ENCODE measurements around the gene CITED1.
"Not testable (repeated sequence)": the region's sequence is repeated elsewhere in the genome, so short reads cannot be mapped to it uniquely, and the experiment has no call there.

Gene CITED1

DNA sequence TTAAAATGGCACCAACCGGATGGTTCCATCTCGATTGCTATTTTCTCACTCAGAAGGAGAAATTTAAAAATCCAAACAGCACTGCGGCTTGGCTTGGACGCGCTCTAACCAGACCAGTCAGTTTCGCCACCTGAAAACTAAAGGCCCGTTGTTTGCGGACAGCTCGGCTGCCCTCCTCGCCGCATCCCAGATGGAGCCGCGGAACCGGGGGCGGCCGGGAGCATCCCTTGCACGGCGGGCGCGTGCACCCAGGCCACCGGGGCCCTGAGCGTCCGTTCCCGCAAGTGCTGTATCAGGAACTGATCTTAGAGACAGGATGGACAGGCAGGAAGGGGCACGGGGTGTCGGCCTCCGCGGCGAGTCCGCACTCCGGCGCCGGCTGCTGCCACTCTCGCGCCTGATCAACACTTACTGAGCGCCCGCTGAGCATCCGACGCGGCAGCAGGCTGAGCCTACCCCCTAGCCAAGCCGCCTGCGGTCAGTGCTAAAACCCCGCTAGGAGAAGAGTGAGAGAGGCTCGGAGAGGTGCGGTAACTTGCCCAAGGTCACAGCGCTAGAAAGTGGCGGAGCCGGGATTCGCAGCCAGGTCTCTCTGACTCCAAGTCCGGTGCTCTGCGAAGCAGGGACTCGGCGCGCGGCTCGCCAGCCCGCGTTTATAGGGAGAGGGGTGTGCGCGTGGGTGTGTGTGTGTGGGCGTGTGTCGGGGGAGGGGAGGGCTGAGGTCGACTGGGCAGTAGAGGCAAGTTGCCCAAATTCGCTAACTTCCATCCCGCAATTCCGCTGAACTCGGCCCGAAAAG, at the start of gene CITED1:
CITED1 (minus strand) TSS at position 629 of the 799 bp plus-strand sequence. CDS start 3,045 bp downstream, outside the sequence.
- no peak for DNase-seq

DNA sequence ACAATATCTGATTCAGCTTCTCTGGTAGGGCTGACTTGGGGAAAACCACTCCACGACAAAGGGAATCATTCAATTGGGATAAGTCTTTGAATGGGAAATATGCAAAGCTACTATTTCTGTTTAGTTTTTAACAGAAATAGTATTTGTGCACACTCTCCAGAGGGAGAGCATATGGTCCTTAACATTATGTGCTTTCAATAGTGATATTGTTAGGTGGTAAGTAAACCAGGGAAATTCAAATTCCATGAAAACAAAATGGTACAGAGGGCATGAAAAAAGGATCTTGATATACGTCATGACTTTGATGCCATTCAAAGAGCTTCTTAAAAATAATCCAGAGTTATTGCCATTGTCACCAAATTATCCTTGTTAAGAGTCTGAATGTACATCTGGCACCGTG, 47.1 kb upstream of the CITED1 start:
- DNase-seq: no peak

- DNase-seq: no peak
Measured at GRCh38 chrX:72351606-72352334, 46.1 kb upstream of the CITED1 start.

GRCh38 chrX:72349190-72349589, 43.5 kb upstream of the CITED1 start:
- DNase-seq: no peak

DNA sequence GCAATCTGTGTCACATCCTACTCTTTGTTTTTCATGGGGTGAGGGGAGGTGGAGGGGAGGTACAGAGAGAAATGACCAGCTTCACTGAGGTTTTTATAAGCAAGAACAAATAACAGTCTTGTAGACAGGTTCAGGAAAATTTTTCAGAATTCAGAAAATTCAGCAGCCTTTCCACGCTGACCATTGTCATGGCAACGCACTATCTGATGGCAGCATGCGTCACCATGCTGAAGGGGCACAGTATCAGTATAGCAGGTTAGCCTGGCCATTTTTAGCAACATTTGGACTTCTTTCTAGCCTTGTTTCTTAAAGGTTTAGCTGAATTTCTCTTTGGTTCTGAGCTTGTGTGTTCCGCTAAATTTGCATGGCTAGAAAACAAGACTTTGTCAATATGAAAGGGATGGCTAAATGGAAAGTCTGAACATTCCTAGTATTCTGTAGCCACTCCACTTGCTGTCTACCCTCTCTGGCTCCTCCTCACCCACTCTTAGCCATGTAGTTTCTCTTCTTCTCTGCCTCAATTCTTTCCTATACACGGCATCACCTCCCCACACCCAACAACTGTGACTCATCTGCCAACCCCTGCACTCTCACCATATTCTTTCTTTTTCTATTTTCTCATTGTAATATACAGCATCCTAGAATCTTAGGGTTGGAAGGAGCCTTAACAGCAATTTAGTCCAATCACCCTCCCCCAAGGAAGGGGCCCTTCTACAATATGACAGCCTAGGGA, 42.7 kb upstream of the CITED1 start:
- DNase-seq: no peak

- no peak for DNase-seq
Measured at GRCh38 chrX:72347366-72347765, 41.7 kb upstream of the CITED1 start.

DNA sequence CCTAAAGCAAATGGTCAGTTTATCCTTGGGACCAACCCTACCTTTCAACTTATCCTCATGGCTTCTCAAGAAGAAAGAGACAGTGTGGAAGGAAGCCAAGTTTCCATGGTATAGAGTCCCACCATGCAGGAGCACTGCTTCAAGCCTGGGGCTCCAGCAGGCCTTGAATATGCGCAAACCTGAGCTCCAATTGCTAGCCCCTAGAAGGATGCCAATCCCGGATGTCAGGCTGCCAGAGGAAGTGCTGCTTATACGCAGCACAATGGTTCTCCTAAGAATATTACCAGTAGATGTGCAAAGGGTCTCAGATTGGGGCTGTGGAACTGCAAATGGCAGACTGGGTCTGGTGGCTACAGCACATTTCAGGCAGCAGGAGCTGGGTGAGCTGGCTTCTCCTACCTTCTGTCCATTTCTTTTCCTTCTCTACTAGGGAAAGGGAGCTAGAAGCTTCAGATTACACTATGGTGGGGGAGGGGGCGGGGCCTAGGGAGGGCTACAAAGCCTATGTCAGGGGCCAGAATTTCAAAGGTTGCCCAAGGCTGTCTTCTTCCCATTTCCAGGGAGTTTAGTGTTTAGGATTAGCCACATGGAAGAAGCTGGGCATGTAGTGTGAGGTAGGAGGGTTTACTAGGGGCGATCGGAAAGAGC, 40.7 kb upstream of the CITED1 start:
- DNase-seq: no peak

- DNase-seq: no peak
Measured at GRCh38 chrX:72340626-72341025, 34.9 kb upstream of the CITED1 start.

GRCh38 chrX:72340041-72340440, 34.3 kb upstream of the CITED1 start:
- no peak for DNase-seq

- no peak for DNase-seq
Measured at GRCh38 chrX:72330131-72330530, 24.4 kb upstream of the CITED1 start.

GRCh38 chrX:72326605-72327300, 21.0 kb upstream of the CITED1 start:
- DNase-seq: no peak

DNA sequence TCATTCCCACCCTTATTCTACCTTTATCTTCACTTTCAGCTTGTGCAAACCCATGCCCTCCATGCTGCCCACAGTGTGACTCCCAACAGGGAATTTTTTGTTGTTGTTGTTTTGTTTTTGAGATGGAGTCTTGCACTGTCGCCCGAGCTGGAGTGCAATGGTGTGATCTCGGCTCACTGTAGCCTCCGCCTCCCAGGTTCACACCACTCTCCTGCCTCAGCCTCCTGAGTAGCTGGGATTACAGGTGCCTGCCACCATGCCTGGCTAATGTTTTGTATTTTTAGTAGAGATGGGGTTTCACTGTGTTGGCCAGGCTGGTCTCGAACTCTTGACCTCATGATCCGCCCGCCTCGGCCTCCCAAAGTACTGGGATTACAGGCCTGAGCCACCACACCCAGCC, 13.9 kb upstream of the CITED1 start:
- not testable (repeated sequence) for DNase-seq

GRCh38 chrX:72317139-72317538, 11.4 kb upstream of the CITED1 start:
- DNase-seq: no peak

DNA sequence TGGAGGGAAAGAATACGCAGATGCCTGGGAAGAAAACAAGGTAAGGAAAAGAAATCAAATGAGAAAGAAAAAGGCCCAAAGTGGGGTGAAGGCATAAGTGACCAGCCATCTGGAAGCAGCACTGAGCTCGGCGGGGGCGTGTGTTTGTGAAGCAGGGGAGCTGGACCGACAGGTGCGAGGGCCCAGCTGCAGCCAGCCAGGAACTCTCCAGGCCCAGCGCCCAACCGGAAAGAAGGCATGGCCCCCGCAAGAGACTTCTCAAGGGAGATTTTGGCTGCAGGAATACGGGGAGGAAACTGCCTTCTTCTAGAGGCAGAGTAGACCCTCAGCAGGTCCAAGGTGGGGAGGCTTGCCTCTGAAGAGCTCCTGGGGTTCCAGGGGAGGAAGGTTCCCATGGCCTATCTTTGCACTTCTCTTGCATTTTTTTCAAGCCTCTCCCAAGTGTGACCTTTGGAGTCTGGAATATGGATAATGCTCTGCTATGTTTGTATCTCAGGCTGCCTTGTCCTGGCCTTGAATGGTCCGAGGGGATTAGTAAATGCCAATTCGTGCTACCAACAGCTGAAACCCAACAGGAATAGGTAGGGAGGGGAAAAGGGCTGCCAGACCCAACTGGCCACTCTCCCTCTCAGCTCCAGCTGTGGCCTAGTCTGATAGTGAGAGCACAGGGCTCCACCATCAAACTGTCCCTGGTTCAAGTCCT, 10.8 kb upstream of the CITED1 start:
- no peak for DNase-seq

DNA sequence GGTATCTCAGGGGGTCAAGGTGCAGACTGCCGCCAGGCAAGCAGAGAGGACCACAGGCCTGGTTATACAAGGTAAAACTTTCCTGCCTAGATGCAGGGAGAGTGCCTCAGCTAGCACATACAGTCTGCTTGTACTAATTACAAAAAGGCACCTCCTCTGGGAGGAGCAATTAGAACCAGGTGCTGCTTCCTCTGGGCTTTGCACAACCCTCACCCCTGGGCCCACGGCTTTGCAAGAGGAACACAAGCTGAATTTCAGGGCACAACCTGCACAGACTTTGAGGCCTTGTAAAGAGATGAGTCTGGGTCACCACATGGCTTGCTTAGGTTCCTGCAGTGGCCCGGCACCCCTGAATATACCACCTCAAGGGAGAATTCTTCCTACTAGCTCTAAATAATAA, 9.2 kb upstream of the CITED1 start:
- DNase-seq: no peak

GRCh38 chrX:72313707-72314641, 8.3 kb upstream of the CITED1 start:
- DNase-seq: no peak

GRCh38 chrX:72312311-72312940, 6.7 kb upstream of the CITED1 start:
- DNase-seq: no peak

GRCh38 chrX:72309297-72310071, 3.8 kb upstream of the CITED1 start:
- no peak for DNase-seq

GRCh38 chrX:72308566-72309296, 3.0 kb upstream of the CITED1 start:
- peak; percentile 34 for DNase-seq
